ENCODE data around the gene AIPL1.
"Not testable (repeated sequence)": the region's sequence is repeated elsewhere in the genome, so short reads cannot be mapped to it uniquely, and the experiment has no call there.

Gene AIPL1

GRCh38 chr17:6435051-6435450 is at the start of gene AIPL1:
AIPL1 (minus strand) TSS chr17:6435121; CDS start chr17:6435104, 17 bp downstream.
- no peak for ATAC-seq

GRCh38 chr17:6483507-6483906 is 48.6 kb upstream of the AIPL1 start:
- ATAC-seq: no peak

GRCh38 chr17:6482796-6483195 is 47.9 kb upstream of the AIPL1 start:
- ATAC-seq: not testable (repeated sequence)

- no peak for ATAC-seq
Observed at GRCh38 chr17:6482105-6482455, 47.2 kb upstream of the AIPL1 start.

- ATAC-seq: no peak
Observed at GRCh38 chr17:6480303-6480675, 45.4 kb upstream of the AIPL1 start.

- ATAC-seq: no peak
Observed at GRCh38 chr17:6479622-6480302, 44.8 kb upstream of the AIPL1 start.

GRCh38 chr17:6478486-6478885 is 43.6 kb upstream of the AIPL1 start:
- no peak for ATAC-seq

- ATAC-seq: no peak
Observed at GRCh38 chr17:6477831-6478383, 43.0 kb upstream of the AIPL1 start.

- no peak for ATAC-seq
Observed at GRCh38 chr17:6476810-6477179, 41.9 kb upstream of the AIPL1 start.

GRCh38 chr17:6476076-6476809 is 41.3 kb upstream of the AIPL1 start:
- no peak for ATAC-seq

- no peak for ATAC-seq
Observed at GRCh38 chr17:6475411-6475810, 40.5 kb upstream of the AIPL1 start.

- ATAC-seq: no peak
Observed at GRCh38 chr17:6474906-6475305, 40.0 kb upstream of the AIPL1 start.

- ATAC-seq: no peak
Observed at GRCh38 chr17:6474376-6474775, 39.5 kb upstream of the AIPL1 start.

GRCh38 chr17:6473128-6473767 is 38.3 kb upstream of the AIPL1 start:
- ATAC-seq: peak in 1 of 2 donors; percentile 27

GRCh38 chr17:6472517-6472916 is 37.6 kb upstream of the AIPL1 start:
- no peak for ATAC-seq

GRCh38 chr17:6471531-6472465 is 36.9 kb upstream of the AIPL1 start:
- no peak for ATAC-seq

GRCh38 chr17:6470751-6471521 is 36.0 kb upstream of the AIPL1 start:
- ATAC-seq: no peak

GRCh38 chr17:6470146-6470718 is 35.3 kb upstream of the AIPL1 start:
- ATAC-seq: no peak

GRCh38 chr17:6468051-6468790 is 33.3 kb upstream of the AIPL1 start:
- ATAC-seq: no peak

- ATAC-seq: no peak
Observed at GRCh38 chr17:6467567-6467966, 32.6 kb upstream of the AIPL1 start.
